NCI-H345 treated with DMSO at 0.1 percent for 48 hours (cell line): ENCODE data around the gene RNF41.

Source experiments
- DNase-seq: peaks from one replicate; lab custom pipeline; 2025; ENCODE audit not compliant: unreplicated experiment; lab: John Stamatoyannopoulos, UW

The RNF41 gene

GRCh38 chr12:56154246-56154771 is 67.4 kb downstream of the RNF41 start:
- DNase-seq, result peak; percentile 36

GRCh38 chr12:56153678-56154065 is 68.0 kb downstream of the RNF41 start:
- no peak for DNase-seq

DNA sequence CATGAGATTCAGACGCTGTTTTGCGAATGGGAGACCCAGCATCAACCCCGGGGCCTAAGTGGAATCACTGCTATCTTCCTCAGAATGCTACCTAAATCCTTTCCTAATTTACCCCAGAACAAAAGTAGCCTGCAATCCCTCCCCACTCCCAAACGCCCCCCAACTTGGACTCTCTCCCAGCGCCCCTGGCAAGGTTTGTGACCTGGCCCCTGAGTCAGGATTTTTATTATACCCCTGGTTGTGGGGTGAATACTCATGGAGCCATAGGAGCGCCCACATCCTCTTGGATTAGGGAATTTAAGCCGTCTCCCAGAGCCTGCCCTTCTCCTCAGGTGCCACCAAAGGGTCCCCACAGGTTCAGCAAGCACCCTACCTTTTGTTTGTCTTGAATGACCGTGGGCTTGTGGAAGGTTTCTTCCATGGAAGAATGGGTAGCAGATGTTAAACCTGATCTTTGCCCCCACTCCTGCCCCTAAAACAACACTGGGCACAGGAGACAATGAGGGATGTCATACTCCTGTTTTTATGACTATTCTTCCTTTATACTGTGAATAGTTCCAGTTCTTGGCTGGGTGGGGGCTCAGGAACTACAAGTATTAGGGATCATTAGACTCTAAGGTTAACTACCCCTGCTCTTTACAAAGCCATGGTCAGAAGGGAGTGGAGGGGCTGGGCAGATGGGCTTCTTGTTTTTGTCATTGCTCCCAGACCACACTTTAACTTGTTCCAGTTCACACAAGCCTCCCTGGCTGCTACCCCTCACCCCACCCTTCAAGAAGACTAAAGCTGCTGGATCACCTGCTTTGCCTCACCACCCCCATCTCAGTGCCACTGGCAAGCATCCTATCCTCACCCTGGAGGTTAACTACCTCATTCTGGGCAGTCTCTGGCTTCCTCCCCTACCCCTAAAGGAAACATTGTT is 68.7 kb downstream of the RNF41 start:
- DNase-seq, result no peak
